Measurements from ENCODE around the gene SNTG2. TPM values are rescaled to one million over a fixed set of nuclear protein-coding genes. Genes with fewer than 3 reads are reported as not detected.

SNTG2 gene
- total RNA-seq, 8 experiments from 2014 or later: 0.21 to 2.8 (median 1.1) TPM

- ATAC-seq (replicated peaks in 6 of 8): no peak
- no peak overlapping the region for H3K27ac ChIP-seq
- WGBS, 10 experiments: 33 to 100% (median 83%) methylated on average over 1 to 2 of the region's 2 CpGs
- peaks cover 2 to 10% of the 10 kb centered on the region in 2 donors for H3K4me1 ChIP-seq (replicated peaks in 1 of 2)
- in situ Hi-C loops (cut with MboI; ENCODE audit: low pct_unique_long_range_greater_than_20kb in 2 of 9, low sequenced_read_pairs in 9 of 9, unreplicated experiment in 9 of 9): no loop called here
- no peak overlapping the region for H3K4me3 ChIP-seq
Measured at GRCh38 chr2:1049691-1050090, 99.0 kb downstream of the SNTG2 start.

DNA sequence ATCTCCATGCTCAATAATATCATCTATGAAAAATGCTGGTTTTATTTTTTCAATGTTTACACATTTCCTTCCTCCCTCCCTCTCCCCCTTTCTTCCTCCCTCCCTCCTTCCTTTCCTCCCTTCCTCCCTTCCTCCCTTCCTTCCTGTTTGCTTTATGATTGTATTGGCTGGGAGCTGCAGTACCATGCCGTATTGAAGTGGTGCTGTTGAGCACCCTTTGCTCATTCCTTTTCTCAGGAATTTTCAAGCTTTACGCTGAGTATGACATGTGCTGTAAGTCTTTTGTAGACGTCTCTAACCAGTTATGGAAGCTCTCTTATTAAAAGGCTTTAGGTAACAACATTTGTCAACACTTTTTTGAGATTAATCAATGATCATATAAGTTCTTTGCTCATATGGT is 100.4 kb downstream of the SNTG2 start:
- peak in 3 of 8 experiments; percentile 65 to 68 (median 67) for ATAC-seq (replicated peaks in 6 of 8)
- in situ Hi-C loops (cut with MboI; ENCODE audit: low pct_unique_long_range_greater_than_20kb in 2 of 9, low sequenced_read_pairs in 9 of 9, unreplicated experiment in 9 of 9): no loop called here
- WGBS, 10 experiments: 16 to 100% (median 60%) methylated on average over 1 to 3 of the region's 3 CpGs; no CpG with 5 or more reads in 3 of the 10 experiments
- H3K4me3 ChIP-seq: no peak overlapping the region
- no peak overlapping the region for H3K27ac ChIP-seq
- peaks cover 2 to 10% of the 10 kb centered on the region in 2 donors for H3K4me1 ChIP-seq (replicated peaks in 1 of 2)

DNA sequence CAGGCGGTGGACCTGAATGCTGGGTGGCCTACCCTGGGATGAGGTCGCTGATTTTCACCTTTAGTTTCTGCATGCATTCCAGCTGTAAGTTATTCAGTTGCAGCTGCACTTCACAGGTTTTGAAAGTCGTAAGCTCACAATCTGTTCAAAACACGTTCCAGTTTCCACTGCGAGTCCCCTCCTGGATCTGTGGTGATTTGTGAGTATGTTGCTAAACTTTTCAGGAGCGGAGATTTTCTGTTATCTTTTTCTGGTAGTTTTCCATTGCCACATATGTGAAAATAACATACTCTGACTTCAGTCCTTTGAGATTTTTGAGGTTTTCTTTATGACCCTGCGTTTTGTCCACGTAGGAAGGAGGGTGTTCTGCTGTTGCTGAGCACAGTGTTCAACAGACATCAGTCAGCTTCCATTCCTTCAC is 102.1 kb downstream of the SNTG2 start:
- no peak for ATAC-seq (replicated peaks in 6 of 8)
- no peak overlapping the region for H3K4me3 ChIP-seq
- peaks cover 2 to 10% of the 10 kb centered on the region in 2 donors for H3K4me1 ChIP-seq (replicated peaks in 1 of 2)
- in situ Hi-C loops (cut with MboI; ENCODE audit: low pct_unique_long_range_greater_than_20kb in 2 of 9, low sequenced_read_pairs in 9 of 9, unreplicated experiment in 9 of 9): no loop called here
- H3K27ac ChIP-seq: no peak overlapping the region
- WGBS, 10 experiments: 27 to 90% (median 62%) methylated on average over 2 to 7 of the region's 8 CpGs

DNA sequence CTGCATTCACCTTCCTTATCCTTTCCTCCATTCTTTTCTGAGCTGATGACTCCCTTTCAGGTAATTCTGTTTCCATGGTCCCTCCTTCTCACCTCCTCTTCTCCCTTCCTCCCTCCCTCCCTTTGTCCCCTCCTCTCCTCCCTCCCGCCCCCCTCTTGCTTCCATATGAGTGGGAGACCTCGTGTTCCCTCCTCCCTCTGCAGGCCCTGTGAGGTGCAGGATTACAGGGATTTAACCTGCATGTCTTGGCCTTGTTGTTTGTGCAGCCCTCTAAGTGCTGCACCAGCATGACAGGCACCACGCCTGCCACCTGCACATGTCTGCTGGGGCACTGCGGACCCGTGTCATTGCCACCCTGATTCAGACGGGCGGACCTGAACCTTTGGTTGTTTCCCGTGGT is 103.1 kb downstream of the SNTG2 start:
- Histone ChIP-seq H3K4me1 (replicated peaks in 1 of 2) (peaks cover 2 to 10% of the 10 kb centered on the region in 2 donors), H3K27ac (no peak overlapping the region), H3K4me3 (no peak overlapping the region)
- no peak for ATAC-seq (replicated peaks in 6 of 8)
- in situ Hi-C loops (cut with MboI; ENCODE audit: low pct_unique_long_range_greater_than_20kb in 2 of 9, low sequenced_read_pairs in 9 of 9, unreplicated experiment in 9 of 9): no loop called here
- no CpG with 5 or more reads among the region's 8 CpGs for WGBS, 10 experiments

GRCh38 chr2:1054399-1054798 is 103.8 kb downstream of the SNTG2 start:
- peaks cover 2 to 10% of the 10 kb centered on the region in 2 donors for H3K4me1 ChIP-seq (replicated peaks in 1 of 2)
- in situ Hi-C loops (cut with MboI; ENCODE audit: low pct_unique_long_range_greater_than_20kb in 2 of 9, low sequenced_read_pairs in 9 of 9, unreplicated experiment in 9 of 9): no loop called here
- no peak overlapping the region for H3K4me3 ChIP-seq
- H3K27ac ChIP-seq: no peak overlapping the region
- 66 to 100% (median 91%) methylated on average over 1 to 2 of the region's 3 CpGs; no CpG with 5 or more reads in 2 of the 10 experiments for WGBS, 10 experiments
- ATAC-seq (replicated peaks in 6 of 8): no peak

DNA sequence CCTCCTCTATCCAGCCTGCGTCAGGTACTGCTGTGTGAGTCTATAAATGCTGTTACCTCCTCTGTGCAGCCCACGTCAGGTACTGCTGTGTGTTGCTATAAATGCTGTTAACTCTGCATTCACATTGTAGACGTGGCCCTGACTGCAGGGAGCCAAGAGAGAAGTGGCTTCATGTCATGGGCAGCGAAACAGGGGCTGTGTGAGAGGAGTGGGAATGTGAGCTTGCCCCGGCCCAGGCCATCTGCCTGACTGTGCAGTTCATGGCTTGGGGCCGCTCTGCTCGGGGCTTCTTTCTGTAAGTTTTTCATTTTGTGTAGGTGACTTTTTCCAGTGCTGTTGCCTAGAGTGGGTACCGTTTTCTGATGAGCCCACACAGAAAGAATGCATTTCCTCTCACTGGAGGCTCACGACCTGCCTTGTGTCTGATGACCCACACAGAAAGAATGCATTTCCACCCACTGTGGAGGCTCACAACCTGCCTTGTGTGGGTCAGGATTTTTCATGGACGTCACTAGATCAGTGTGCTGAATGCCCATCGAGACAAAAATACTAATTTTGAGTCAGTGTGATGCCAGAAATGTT is 104.5 kb downstream of the SNTG2 start:
- 23 to 100% (median 83%) methylated on average over 1 to 9 of the region's 11 CpGs for WGBS, 10 experiments
- in situ Hi-C loops (cut with MboI; ENCODE audit: low pct_unique_long_range_greater_than_20kb in 2 of 9, low sequenced_read_pairs in 9 of 9, unreplicated experiment in 9 of 9): no loop called here
- peak in 3 of 8 experiments; percentile 18 to 67 (median 55) for ATAC-seq (replicated peaks in 6 of 8)
- Histone ChIP-seq H3K4me1 (replicated peaks in 1 of 2) (peaks cover 2 to 10% of the 10 kb centered on the region in 2 donors), H3K27ac (no peak overlapping the region), H3K4me3 (no peak overlapping the region)

GRCh38 chr2:1060372-1060771 is 109.7 kb downstream of the SNTG2 start:
- Histone ChIP-seq H3K27ac (no peak overlapping the region), H3K4me3 (no peak overlapping the region), H3K4me1 (replicated peaks in 1 of 2) (no peaks in the 10 kb centered on the region)
- in situ Hi-C loops (cut with MboI; ENCODE audit: low pct_unique_long_range_greater_than_20kb in 2 of 9, low sequenced_read_pairs in 9 of 9, unreplicated experiment in 9 of 9): no loop called here
- ATAC-seq (replicated peaks in 6 of 8): no peak
- 42 to 100% (median 84%) methylated on average over 1 to 3 of the region's 3 CpGs for WGBS, 10 experiments

DNA sequence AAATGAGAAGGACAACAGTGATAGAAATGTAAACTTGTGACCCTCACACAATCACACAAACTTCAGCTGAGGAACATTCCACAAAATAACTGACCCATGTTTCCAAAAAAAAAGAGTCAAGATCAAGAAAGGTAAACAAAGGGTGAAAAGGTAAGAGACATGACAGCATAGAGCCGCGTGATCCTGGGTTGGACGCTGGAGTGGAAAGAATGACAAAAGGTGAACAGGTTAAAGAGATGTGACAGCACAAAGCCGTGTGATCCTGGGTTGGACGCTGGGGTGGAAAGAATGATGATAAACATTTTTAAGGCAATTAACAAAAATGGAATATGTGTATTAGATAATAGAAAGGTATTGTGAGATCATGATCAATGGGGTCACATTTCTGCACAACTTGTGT is 110.3 kb downstream of the SNTG2 start:
- no peak for ATAC-seq (replicated peaks in 6 of 8)
- no peak overlapping the region for H3K27ac ChIP-seq
- no peak overlapping the region for H3K4me3 ChIP-seq
- no peaks in the 10 kb centered on the region for H3K4me1 ChIP-seq (replicated peaks in 1 of 2)
- in situ Hi-C loops (cut with MboI; ENCODE audit: low pct_unique_long_range_greater_than_20kb in 2 of 9, low sequenced_read_pairs in 9 of 9, unreplicated experiment in 9 of 9): no loop called here
- 20 to 100% (median 78%) methylated on average over 1 to 5 of the region's 5 CpGs for WGBS, 10 experiments

DNA sequence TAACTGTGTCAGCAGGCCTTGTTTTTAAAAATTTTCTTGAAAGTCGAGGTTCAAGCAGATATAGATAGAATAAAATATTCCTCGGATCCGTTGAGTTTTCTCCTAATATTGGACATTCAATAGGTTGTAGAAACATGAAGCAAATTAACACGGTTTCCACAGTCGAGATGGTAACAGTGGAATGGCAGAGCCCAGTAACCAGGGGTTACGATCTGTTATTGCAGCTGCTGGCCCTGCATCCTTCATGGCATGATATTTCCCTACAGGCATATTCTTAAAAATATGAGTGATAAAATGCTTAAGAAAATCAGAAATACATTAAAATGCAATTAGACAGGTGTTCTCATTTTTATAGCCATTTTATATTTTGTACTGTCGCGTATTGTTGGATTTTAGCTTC is 117.6 kb downstream of the SNTG2 start:
- Histone ChIP-seq H3K4me1 (replicated peaks in 1 of 2) (peaks cover 0 to 8% of the 10 kb centered on the region in 2 donors), H3K27ac (no peak overlapping the region), H3K4me3 (no peak overlapping the region)
- WGBS, 10 experiments: 53 to 97% (median 85%) methylated on average over 2 to 8 of the region's 8 CpGs
- in situ Hi-C loops (cut with MboI; ENCODE audit: low pct_unique_long_range_greater_than_20kb in 2 of 9, low sequenced_read_pairs in 9 of 9, unreplicated experiment in 9 of 9): no loop called here
- ATAC-seq (replicated peaks in 6 of 8): no peak

DNA sequence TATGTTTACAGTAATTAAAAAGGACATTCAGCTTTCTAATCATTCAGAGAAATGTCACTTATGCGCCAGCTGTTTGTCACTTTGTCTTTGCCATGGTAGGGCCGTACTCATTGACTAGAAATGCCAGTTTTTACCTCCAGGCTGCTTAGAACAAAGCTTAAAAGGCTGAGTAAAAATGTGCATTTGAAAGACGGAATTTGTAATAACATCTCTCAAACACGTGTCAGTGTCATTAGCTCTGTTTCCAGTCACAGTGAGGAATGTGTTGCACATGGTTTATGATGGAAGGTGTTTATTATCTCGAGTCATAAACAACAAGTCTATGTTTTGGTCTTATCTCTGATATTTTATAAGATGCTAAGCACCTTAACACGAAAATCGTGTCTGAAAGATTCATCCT is 118.2 kb downstream of the SNTG2 start:
- peak in 3 of 8 experiments; percentile 33 to 87 (median 77) for ATAC-seq (replicated peaks in 6 of 8)

GRCh38 chr2:1069847-1070246 is 119.2 kb downstream of the SNTG2 start:
- Histone ChIP-seq H3K4me3 (no peak overlapping the region), H3K27ac (no peak overlapping the region), H3K4me1 (replicated peaks in 1 of 2) (peaks cover 0 to 8% of the 10 kb centered on the region in 2 donors)
- 73 to 100% (median 92%) methylated on average over 2 to 12 of the region's 15 CpGs; no CpG with 5 or more reads in 3 of the 10 experiments for WGBS, 10 experiments
- in situ Hi-C loops (cut with MboI; ENCODE audit: low pct_unique_long_range_greater_than_20kb in 2 of 9, low sequenced_read_pairs in 9 of 9, unreplicated experiment in 9 of 9): no loop called here
- no peak for ATAC-seq (replicated peaks in 6 of 8)

More for the DNA sequence above, 118.2 kb downstream of the SNTG2 start:
- Histone ChIP-seq H3K27ac (no peak overlapping the region), H3K4me3 (no peak overlapping the region), H3K4me1 (replicated peaks in 1 of 2) (peaks cover 0 to 8% of the 10 kb centered on the region in 2 donors)
- 4 to 87% (median 34%) methylated on average over 3 to 7 of the region's 7 CpGs for WGBS, 10 experiments
- in situ Hi-C loops (cut with MboI; ENCODE audit: low pct_unique_long_range_greater_than_20kb in 2 of 9, low sequenced_read_pairs in 9 of 9, unreplicated experiment in 9 of 9): no loop called here

- ATAC-seq (replicated peaks in 6 of 8): no peak
- Histone ChIP-seq H3K4me3 (no peak overlapping the region), H3K27ac (no peak overlapping the region), H3K4me1 (replicated peaks in 1 of 2) (peaks cover 0 to 8% of the 10 kb centered on the region in 2 donors)
- 30 to 100% (median 91%) methylated on average over 1 to 7 of the region's 7 CpGs for WGBS, 10 experiments
- in situ Hi-C loops (cut with MboI; ENCODE audit: low pct_unique_long_range_greater_than_20kb in 2 of 9, low sequenced_read_pairs in 9 of 9, unreplicated experiment in 9 of 9): no loop called here
Measured at GRCh38 chr2:1070601-1071000, 120.0 kb downstream of the SNTG2 start.

DNA sequence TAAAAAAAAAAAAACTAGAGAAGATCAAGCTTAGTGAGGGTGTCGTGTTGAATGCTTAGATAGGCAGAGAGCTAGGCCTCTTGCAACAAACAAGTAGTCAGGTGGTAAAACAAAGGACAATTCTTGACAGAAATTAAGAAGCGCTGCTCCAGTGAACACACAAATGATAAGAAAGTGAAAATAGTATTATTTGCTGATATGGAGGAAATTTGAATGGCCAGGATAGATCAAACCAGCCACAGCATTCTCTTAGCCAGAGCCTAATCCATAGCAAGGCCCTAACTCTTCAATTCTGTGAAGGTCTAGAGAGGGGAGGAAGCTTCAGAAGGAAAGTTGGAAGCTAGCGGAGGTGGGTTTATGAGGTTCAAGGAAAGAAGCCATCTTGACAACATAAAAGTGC is 121.0 kb downstream of the SNTG2 start:
- H3K4me3 ChIP-seq: no peak overlapping the region
- in situ Hi-C loops (cut with MboI; ENCODE audit: low pct_unique_long_range_greater_than_20kb in 2 of 9, low sequenced_read_pairs in 9 of 9, unreplicated experiment in 9 of 9): no loop called here
- H3K27ac ChIP-seq: no peak overlapping the region
- peaks cover 0 to 8% of the 10 kb centered on the region in 2 donors for H3K4me1 ChIP-seq (replicated peaks in 1 of 2)
- ATAC-seq (replicated peaks in 6 of 8): no peak
- 54 to 100% (median 89%) methylated on average over 1 to 3 of the region's 3 CpGs; no CpG with 5 or more reads in 3 of the 10 experiments for WGBS, 10 experiments

- Histone ChIP-seq H3K27ac (no peak overlapping the region), H3K4me3 (no peak overlapping the region), H3K4me1 (replicated peaks in 1 of 2) (peaks cover 0 to 8% of the 10 kb centered on the region in 2 donors)
- in situ Hi-C loops (cut with MboI; ENCODE audit: low pct_unique_long_range_greater_than_20kb in 2 of 9, low sequenced_read_pairs in 9 of 9, unreplicated experiment in 9 of 9): no loop called here
- ATAC-seq (replicated peaks in 6 of 8): peak in 2 of 8 experiments; percentile 68 to 82
Measured at GRCh38 chr2:1072250-1072649, 121.6 kb downstream of the SNTG2 start.
